Activated CD8-positive, alpha-beta memory T cell treated with anti-CD3 and anti-CD28 coated beads for 48 hours (primary cell): ENCODE measurements around the gene PLCH1.

ENCODE experiments used
- DNase-seq, 3 experiments: peaks; one replicate each; pipeline ENCODE4 v3.0.0-alpha.2; 2020; ENCODE audit warnings: low read depth in 2 of 3, low spot score in 2 of 3

Gene PLCH1

GRCh38 chr3:155391551-155391958 lies 353.3 kb downstream of the PLCH1 start:
- no peak for DNase-seq

- DNase-seq, result no peak
These were observed 353.8 kb downstream of the PLCH1 start for GRCh38 chr3:155391104-155391503.

- no peak for DNase-seq
These were observed 354.5 kb downstream of the PLCH1 start for GRCh38 chr3:155390351-155390750.

- no peak for DNase-seq
These were observed 356.5 kb downstream of the PLCH1 start for GRCh38 chr3:155388417-155388816.

GRCh38 chr3:155387571-155387970 lies 357.3 kb downstream of the PLCH1 start:
- no peak for DNase-seq

- no peak for DNase-seq
These were observed 358.0 kb downstream of the PLCH1 start for GRCh38 chr3:155386919-155387318.

- DNase-seq, result no peak
These were observed 358.8 kb downstream of the PLCH1 start for GRCh38 chr3:155385896-155386625.

GRCh38 chr3:155382396-155383042 lies 362.4 kb downstream of the PLCH1 start:
- DNase-seq, result no peak

- no peak for DNase-seq
These were observed 367.0 kb downstream of the PLCH1 start for GRCh38 chr3:155377847-155378246.

- DNase-seq, result no peak
These were observed 367.8 kb downstream of the PLCH1 start for GRCh38 chr3:155377071-155377470.

GRCh38 chr3:155372281-155372680 lies 372.6 kb downstream of the PLCH1 start:
- DNase-seq, result no peak

GRCh38 chr3:155370764-155371503 lies 373.9 kb downstream of the PLCH1 start:
- no peak for DNase-seq

GRCh38 chr3:155370198-155370597 lies 374.7 kb downstream of the PLCH1 start:
- DNase-seq, result no peak

GRCh38 chr3:155369735-155370134 lies 375.1 kb downstream of the PLCH1 start:
- no peak for DNase-seq

- no peak for DNase-seq
These were observed 375.6 kb downstream of the PLCH1 start for GRCh38 chr3:155369244-155369643.

GRCh38 chr3:155368786-155369185 lies 376.1 kb downstream of the PLCH1 start:
- no peak for DNase-seq

- no peak for DNase-seq
These were observed 377.4 kb downstream of the PLCH1 start for GRCh38 chr3:155367506-155367905.

- no peak for DNase-seq
These were observed 379.6 kb downstream of the PLCH1 start for GRCh38 chr3:155365178-155365783.

- DNase-seq, result no peak
These were observed 380.4 kb downstream of the PLCH1 start for GRCh38 chr3:155364492-155364891.

GRCh38 chr3:155363690-155364070 lies 381.2 kb downstream of the PLCH1 start:
- DNase-seq, result no peak

- DNase-seq, result no peak
These were observed 381.8 kb downstream of the PLCH1 start for GRCh38 chr3:155362808-155363689.
